HG02610 (cell line): Measurements from ENCODE around the gene VBP1.
"Not testable (repeated sequence)": the region's sequence is repeated elsewhere in the genome, so short reads cannot be mapped to it uniquely, and the experiment has no call there.

Source experiments
- ATAC-seq: cut with Tn5 transposase; IDR thresholded peaks from one replicate; pipeline ENCODE4 v1.9.1; 2021; ENCODE audit warnings: mild to moderate bottlenecking, moderate library complexity; ENCODE audit not compliant: unreplicated experiment

VBP1 gene, protein sequence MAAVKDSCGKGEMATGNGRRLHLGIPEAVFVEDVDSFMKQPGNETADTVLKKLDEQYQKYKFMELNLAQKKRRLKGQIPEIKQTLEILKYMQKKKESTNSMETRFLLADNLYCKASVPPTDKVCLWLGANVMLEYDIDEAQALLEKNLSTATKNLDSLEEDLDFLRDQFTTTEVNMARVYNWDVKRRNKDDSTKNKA

DNA sequence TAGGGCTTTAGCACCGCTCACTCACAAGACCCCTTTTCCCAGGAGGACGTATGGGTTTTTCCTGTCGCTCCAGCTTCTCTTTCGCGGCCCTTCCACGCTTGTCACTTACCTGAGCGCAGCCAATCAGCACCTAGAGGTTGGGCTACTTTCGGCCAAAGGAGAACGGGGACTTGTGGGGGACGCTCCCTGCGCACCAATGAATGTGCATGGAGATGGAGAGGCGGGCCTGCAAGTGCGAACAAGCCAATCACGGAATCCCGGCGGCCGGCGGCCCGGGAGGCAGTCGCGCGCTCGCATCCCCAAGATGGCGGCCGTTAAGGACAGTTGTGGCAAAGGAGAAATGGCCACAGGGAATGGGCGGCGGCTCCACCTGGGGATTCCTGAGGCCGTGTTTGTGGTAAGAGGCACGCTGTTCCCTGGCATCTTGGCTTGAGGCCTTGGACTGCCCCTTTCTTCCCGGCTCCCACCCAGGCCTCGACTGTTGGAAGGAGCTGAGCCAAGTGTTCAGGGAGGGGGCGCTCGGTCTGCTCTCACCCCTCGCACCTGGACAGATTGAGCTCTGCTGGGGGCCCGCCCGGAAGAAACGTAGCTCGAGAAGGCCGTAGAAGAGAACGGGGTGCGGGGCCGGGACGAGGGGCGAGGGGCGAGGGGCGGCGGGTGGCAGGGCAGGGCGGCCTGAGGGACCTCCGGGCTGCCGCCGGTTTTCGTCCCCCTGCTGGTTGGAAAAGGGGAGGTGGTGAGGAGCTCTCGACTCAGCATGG, at the start of gene VBP1:
Gene VBP1 (plus strand): TSS at position 282 of the 761 bp plus-strand sequence. CDS start 23 bp downstream, at position 305.
- ATAC-seq: peak; percentile 93

DNA sequence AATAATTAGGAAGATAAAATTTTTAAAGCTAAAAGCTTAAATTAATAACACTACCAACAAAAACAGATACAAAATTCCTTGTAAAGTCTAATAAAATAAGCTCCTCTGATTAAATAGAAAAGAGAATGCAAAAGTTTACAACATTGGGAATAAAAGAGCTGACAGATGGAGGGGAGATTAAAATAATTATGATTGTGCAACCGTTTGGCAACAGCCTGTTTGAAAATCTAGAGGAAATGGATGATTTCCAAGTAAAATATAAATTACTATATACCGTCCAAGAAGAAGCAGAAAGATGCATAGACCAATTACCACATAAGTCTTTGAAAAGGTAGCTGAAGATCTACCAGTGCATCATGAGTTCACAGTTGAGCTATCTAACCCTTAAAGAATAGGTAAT, 46.4 kb upstream of the VBP1 start:
- ATAC-seq: no peak

DNA sequence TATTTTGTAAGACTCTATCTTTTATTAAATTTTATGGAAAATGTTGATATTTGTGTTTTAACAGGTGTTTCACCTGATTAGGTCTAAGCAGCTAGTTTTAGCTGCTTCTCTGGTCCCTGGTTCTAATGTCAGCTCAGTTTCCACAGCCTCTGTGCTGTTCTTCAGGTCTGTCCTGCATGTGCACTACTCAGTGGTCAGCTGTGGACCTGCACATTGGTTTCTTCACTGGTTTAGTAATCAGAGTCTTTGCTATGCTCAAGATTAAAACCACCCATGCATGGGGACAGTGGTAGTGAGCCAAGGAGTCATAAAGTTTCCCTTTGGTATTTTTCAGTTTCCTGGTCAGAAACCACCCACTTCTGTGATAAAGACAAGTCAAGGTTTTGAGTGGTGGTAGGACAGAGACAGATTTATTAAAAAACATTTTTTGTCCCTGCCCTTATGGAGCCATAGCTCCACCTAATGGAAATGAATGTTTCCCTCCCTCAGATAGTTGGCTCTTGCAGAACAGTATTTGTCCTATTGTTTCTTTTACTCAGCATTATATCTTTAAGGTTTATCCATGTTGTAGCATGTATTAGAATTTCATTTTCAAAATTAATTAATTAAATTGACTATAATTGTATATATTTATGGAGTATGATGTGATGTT, 36.8 kb upstream of the VBP1 start:
- ATAC-seq: no peak

DNA sequence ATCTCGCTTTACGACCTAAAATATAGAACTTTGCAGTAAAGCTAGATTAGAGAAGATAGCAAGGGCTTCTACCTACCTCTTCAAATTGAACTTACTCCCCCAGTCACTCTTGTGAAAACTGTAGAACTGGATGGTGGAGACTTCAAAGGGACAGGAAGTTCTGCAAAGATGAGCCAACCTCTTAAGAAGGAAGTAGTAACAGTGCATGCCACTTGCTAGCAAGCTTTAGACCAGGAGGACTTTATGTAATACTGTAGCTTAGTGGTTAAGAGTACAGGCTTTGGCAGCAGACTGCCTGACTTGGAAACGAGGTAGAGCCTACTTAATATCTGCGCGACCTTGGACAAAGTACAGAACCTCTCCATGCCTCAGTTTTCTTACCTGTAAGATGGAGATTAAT, 27.5 kb upstream of the VBP1 start:
- no peak for ATAC-seq

DNA sequence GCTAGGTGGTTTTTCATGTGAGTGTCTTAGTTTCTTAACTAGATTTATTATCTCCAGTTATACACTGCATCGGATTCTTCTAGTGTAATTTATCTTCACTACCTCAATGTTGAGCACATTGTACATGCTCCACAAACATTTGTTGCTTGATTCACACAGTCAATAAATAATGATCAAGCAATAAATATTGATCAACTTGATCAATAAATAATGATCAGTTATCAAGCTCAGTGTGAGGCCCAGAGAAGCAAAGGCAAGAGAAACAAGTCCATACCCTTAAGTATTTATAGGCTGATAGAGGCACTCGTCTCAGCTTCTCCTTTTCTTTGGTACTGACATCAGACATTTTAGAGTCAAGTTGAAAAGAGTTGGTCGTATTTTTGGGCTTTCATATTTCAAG, 5.1 kb upstream of the VBP1 start:
- ATAC-seq: no peak

DNA sequence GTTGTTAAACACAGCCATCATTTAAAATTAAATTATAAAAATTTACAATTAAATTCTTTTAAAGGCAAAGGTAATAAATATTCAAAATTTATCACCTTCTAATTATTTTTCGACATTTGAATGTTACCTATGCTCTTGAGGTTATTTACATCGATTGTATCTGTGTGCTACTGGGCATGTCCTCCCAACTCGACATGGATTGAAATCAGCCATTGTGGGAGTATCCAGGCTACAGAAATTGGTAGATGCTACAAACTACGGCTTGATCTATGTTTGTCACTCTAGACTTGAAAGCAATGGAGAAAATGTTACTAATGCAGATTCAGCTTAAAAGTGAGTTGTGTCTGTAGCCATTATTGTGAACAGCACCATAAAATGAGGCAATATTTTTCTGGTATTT, 2.5 kb upstream of the VBP1 start:
- ATAC-seq: no peak

DNA sequence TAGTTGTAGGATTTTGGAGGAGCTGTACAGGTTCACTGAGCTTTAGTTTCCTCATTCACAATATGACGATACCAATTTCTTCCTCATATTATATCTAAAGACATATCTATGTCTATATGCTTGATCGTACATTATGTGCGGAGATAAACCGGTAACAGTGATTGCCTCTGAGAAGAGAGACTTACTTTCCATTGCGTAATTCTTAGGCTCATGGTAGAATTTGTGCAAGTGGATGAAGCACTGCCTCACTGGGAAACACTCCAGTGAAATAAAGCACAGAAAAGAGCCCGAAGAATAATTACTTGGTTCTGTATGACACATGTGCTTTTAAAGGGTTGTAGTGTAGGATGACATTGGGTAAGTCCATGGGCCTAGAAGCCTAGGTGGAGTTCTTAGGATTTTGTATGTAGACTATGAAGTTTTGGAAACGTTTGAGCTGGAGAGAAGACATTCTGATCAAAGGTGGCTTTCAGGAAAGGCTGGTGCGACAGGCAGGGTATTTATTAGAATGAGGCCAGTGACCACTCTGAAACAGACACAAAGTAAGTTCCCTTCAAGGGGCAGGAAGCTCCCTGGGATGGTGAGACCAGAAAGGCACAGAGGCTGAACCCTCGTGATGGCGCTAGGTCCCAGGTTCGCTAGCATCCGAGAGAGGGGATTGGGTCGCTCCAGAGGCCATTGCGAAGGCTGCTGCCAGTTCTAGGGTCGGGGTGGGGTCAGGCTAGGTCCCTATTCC, 649 bp upstream of the VBP1 start:
- peak; percentile 21 for ATAC-seq

DNA sequence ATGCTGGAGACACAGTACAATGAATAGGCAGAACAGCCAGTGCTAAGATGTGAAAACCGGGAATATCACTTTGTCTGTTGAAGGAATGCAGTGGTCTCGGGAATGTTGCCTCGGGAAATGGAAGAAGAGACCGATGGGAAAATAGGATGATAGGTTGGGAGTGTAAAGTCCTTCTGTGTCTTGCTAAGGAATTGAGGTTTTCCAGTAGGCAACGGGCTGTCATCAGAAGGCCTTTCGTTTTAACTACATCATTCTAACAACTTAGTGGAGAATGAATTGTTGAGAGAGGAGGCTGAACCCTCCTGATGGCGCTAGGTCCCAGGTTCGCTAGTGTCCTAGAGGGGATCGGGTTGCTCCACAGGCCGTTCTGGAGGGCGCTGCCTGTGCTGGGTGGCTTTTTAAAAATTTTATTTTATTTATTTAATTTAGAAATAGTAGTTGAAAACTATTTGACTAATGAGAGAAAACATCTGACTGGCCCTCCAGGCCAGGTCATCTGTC, 730 bp downstream of the VBP1 start:
- no peak for ATAC-seq

DNA sequence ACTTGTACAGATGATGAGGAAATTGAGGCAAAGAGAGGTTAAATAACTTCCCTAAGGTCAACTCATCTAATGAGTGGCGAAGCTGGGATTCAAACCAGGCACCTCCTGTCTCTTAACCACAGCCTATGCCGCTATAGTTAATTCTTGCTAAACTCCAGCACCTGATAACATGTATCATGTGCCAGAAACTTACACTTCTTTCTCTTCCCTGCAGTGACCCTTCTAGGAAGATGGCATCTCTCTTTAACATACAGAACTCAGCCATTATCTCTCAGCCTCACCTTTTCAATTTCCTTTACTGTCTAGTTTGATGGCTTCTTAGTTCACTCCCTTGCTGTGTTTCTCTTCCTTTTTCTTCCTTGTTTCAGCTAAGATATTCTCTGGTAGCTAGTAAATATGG, 2.5 kb downstream of the VBP1 start:
- ATAC-seq: no peak

DNA sequence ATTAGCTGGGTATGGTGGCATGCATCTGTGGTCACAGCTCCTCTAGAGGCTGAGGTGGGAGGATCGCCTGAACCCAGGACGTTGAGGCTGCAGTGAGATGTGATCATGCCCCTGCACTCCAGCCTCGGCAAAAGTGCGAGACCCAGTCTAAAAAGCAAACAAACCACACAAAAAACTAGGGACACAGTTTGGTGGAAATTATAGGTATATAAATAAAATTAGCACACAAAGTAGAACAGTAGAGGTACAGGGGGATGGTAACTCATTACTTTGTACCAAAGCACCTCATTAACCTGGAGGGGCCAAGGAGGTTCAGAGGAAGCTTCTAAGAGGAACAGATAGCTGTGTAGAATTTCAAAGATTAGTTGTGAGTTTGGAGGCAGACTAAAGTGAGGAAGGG, 5.1 kb downstream of the VBP1 start:
- no peak for ATAC-seq

DNA sequence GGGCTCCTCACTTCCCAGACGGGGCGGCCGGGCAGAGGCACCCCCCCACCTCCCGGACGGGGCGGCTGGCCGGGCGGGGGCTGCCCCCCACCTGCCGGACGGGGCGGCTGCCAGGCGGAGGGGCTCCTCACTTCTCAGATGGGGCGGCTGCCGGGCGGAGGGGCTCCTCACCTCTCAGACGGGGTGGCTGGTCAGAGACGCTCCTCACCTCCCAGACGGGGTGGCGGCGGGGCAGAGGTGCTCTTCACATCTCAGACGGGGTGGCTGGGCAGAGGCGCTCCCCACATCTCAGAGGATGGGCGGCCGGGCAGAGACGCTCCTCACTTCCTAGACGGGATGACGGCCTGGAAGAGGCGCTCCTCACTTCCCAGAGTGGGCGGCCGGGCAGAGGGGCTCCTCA, 7.5 kb downstream of the VBP1 start:
- ATAC-seq: not testable (repeated sequence)

DNA sequence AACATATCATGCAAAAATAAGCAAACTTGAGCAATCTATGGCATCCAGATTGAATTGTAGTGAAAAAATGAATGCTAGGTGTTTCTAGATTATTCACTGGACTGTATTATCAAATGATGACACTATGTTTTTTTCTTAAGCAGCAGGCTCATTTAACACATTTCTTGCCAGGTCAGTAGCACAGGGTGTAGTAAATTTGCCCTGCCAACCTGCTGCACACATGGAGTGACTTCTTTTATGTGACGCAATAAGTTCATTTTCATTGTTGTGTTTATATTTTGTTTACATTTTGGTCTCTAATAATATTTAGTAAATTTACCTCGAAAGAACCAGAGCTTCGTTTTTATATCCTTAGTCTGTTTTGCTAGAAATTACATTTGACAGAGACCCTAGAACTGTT, 9.5 kb downstream of the VBP1 start:
- ATAC-seq: no peak

DNA sequence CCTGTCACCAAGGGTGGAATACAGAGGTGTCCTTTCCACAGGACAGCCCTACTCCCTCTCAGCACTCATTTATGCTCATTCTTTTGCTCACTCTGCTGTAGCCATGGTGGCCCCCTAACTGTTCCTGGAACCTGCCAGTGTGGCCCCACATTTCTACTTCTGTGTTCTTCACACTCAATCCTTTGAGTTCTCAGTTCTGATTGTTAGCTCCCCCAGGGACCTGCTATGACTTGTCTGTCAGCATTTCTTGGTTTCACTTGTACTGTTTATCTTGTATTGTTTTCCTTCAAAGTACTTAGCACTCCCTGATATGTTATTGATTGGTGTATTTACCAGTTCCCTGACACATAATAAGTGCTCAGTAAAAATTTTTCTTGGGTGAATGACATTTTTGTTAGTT, 14.9 kb downstream of the VBP1 start:
- peak; percentile 63 for ATAC-seq

DNA sequence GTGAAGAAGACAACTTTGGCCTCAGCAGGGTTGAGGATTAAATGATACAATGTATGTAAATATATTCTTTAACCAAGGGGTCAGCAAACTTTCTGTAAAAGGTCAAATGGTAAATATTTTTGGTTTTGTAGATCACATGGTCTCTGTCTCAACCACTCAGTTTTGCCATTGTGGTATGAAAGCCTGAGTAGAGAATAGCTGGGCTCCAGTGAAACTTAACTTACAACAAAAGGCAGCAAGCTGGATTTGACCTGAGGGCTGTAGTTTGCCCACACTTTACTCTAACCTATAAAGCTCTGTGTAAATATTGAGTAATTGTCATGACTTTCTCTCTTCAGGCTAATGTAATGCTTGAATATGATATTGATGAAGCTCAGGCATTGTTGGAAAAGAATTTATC, 19.6 kb downstream of the VBP1 start:
- ATAC-seq: no peak

DNA sequence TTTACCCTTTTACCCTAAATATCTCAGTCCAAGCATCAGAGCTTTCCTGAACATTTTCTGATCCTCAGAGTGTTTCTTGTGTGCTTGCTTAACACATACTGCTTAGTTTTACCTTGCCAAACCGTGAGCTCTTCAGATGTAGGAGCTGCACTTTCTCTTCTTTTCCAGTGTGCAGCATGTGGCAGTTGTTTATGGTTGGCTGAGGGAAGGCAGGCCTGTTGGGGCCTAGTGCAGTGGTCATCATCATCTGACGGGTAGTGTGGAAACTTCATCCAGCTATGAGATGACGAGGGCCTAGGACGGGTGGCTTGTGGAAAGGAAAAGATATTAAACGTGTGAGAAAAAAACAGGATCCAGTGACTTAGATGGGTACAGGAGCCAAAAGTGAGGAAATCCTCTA, 21.5 kb downstream of the VBP1 start:
- no peak for ATAC-seq

DNA sequence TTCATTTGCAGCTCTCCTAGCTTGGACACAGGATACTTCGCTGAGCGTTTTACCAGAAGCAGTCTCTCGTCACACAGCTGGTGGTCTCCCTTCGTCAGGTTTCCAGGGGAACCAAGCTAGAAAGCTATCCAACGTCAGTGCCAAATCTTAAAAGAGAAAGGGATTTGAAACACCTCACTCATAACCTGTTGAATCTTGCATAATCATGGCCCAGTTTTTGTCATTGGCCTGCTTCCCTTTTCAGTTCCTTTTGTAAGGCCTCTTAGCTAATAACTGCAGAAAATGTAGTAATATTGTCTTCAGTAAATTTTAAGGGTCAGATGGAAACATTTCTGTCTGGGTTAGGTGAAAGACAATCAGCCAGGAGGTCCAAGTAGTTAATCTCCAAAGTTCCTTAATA, 26.0 kb downstream of the VBP1 start:
- no peak for ATAC-seq

DNA sequence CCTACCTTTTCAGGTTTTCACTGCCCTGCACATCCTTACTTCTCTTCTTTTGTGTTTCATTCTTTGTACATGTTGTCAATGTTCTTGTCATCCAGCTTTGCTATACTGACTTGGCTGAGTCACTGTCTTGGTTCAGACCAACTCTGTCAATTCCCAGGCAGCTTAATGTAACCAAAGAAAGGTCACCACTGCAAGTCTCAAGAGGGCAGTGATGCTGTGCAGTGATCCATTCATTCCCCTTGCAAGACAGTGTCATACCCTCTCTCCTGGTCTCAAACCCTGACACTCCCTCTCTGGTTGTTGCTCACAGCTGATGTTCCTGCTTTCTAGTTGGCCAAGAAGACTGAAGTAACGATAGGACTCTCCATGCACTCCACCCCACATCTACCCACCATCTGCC, 30.5 kb downstream of the VBP1 start:
- no peak for ATAC-seq

DNA sequence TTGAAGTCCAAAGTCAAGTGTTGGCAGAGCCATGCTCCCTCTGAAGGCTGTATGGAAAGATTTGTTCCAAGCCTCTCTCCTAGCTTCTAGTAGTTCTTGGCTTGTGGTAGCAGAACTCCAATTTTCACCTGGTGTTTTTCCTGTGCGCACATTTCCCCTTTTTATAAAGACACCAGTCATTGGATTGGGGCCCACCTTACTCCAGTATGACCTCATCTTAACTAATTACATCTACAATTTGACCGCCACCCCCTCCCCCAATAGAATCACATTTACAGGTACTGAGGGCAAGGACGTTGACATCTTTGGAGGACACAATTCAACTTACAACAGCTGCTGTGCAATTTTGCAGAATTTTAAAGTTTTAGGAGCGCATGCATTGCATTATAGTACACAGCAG, 31.2 kb downstream of the VBP1 start:
- no peak for ATAC-seq

DNA sequence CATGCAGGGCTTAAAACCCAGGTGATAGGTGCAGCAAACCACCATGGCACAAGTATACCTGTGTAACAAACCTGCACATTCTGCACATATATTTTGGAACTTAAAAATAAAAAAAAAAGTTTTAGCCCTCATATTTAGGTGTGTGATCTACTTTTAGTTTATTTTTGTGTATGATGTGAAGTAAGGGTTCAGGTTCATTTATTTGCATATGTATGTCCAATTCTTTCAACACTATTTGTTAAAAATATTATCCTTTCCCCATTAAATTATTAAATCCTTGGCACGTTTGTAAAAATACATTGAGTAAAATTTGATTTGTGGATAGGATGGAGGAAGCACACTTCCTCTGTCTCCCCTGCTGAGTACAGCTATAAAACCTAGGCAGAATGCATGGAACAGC, 35.1 kb downstream of the VBP1 start:
- no peak for ATAC-seq

DNA sequence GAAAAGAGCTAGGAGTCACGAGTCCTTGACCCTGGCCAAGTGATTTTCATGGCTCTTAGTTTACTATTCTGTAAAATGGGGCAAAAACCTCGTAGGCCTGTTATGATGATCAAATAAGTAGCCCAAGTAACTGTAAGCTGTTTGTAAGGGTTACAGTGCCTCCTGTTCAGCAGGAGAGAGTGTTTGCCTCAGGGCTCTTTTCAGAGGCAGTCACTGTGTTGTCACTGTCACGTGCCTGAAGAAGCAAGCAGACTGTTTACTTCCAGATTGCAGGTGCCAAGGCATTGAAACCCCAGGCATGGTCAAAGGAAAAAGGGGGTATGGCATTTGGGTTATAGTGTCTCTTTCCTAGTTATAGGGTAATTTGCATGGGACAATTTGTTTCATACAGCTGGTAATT, 43.5 kb downstream of the VBP1 start:
- ATAC-seq: no peak

DNA sequence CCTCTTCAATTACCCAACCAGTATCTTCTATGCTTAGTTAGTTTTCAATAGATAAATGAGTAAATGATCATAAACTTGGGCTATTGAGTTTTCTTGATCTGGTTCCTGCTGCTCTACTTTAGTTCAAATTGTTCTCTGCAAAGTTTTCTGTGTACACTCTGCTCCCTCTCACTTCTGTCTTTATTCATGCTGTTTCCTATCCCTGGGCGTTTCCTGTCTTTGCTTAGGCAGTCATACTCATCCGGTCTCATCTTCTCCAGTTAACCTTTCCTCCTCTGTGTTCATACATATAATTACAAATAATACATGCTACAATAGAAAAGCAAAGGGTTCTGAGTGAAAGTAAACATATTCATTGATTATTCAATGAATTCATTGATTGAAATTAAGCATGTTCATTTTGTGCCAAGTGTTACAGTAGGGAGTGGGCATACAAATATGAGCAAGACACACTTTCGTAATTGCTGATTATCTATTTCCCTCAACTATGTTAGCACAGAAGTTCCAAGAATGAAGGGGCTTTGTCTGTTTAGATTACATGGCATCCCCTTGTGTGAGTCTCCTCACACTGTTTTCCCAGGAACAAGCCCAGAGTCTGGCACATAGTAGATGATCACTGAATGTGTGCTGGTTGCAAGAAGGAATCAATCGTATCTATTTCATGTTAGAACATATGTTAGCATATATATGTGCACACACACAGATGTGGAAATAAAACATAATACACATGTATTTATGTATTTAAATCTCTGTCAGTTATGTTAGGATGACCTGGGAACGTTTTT, 46.9 kb downstream of the VBP1 start:
- ATAC-seq: no peak
